Thoracic aorta (tissue), 2 donors: ENCODE data around the gene EHD2. TPM values are rescaled to one million over a fixed set of nuclear protein-coding genes. Genes with fewer than 3 reads are reported as not detected.
A peak's percentile ranks its signal among the peaks of the same experiment; 100 is the strongest.
"Not testable (repeated sequence)": the region's sequence is repeated elsewhere in the genome, so short reads cannot be mapped to it uniquely, and the experiment has no call there.

ENCODE experiments used
- ATAC-seq: fragments of 150-250 bp; one replicate; pipeline ENCODE4 v1.8.0; 2017; ENCODE audit warnings: low read depth; ENCODE audit not compliant: insufficient number of reproducible peaks, low FRiP score
- DNase-seq: peaks from one replicate; pipeline ENCODE4 v3.0.0-alpha.2; 2020; ENCODE audit warnings: low spot score
- H3K27ac ChIP-seq, 2 donors: fragments of 200-600 bp; sonication (generic); 1 replicate in 1 of 2; 2 replicates in 1 of 2; pipeline ENCODE4 v1.5.1; 2016; ENCODE audit warnings: mild to moderate bottlenecking in 2 of 2, moderate library complexity in 2 of 2
- H3K27me3 ChIP-seq: fragments of 200-600 bp; sonication (generic); replicated peaks from 2 replicates; pipeline ENCODE4 v1.6.0; 2016; ENCODE audit warnings: mild to moderate bottlenecking; ENCODE audit not compliant: insufficient read depth
- H3K36me3 ChIP-seq: fragments of 200-600 bp; sonication (generic); one replicate; pipeline ENCODE4 v1.5.1; 2016
- H3K4me1 ChIP-seq, 2 donors: fragments of 200-600 bp; sonication (generic); 1 replicate in 1 of 2; 2 replicates in 1 of 2; pipeline versions ENCODE4 v1.5.1 to v1.6.0; 2016; ENCODE audit warnings: low read depth in 2 of 2, mild to moderate bottlenecking in 1 of 2; ENCODE audit not compliant: control insufficient read depth in 1 of 2
- H3K4me3 ChIP-seq: fragments of 200-600 bp; sonication (generic); 2 replicates; pipeline ENCODE4 v1.5.1; 2016; ENCODE audit warnings: mild to moderate bottlenecking
- H3K9me3 ChIP-seq: fragments of 200-600 bp; sonication (generic); 2 replicates; pipeline ENCODE4 v1.5.1; 2016
- CTCF ChIP-seq: fragments of 200-600 bp; sonication (generic); IDR thresholded peaks from one replicate; pipeline ENCODE4 v1.5.1; 2019; ENCODE audit warnings: antibody characterized with exemption
- total RNA-seq, 2 donors: library from RNA; depleted of rRNA; stranded (reverse); fragments of >200 nt; gene quantifications; one replicate each; pipeline versions ENCODE4 v1.1.0 to v1.2.3, GENCODE V29; 2016

The EHD2 gene
- total RNA-seq, 2 donors from 2014 or later, result 141 to 195 TPM

- DNase-seq, result no peak
- Histone ChIP-seq H3K36me3 (peaks cover 21% of the 10 kb centered on the region), H3K4me1 (no peaks in the 10 kb centered on the region), H3K4me3 (no peak overlapping the region), H3K9me3 (no peaks in the 10 kb centered on the region), H3K27me3 (no peaks in the 10 kb centered on the region), H3K27ac (no peak overlapping the region)
- no peak for TF ChIP-seq CTCF
- ATAC-seq, result no peak
Observed at GRCh38 chr19:47761566-47761965, 48.3 kb downstream of the EHD2 start.

GRCh38 chr19:47762151-47762550, 48.9 kb downstream of the EHD2 start:
- Histone ChIP-seq H3K27me3 (no peaks in the 10 kb centered on the region), H3K4me3 (no peak overlapping the region), H3K36me3 (peaks cover 15% of the 10 kb centered on the region), H3K4me1 (no peaks in the 10 kb centered on the region), H3K27ac (no peak overlapping the region), H3K9me3 (no peaks in the 10 kb centered on the region)
- TF ChIP-seq CTCF, result no peak
- ATAC-seq (no peak), DNase-seq (no peak)

- Histone ChIP-seq H3K27me3 (no peaks in the 10 kb centered on the region), H3K4me3 (no peak overlapping the region), H3K4me1 (no peaks in the 10 kb centered on the region), H3K36me3 (peaks cover 10% of the 10 kb centered on the region), H3K27ac (no peak overlapping the region), H3K9me3 (no peaks in the 10 kb centered on the region)
- ATAC-seq (no peak), DNase-seq (no peak)
- TF ChIP-seq CTCF, result no peak
Observed at GRCh38 chr19:47762615-47763308, 49.5 kb downstream of the EHD2 start.

- H3K27me3 ChIP-seq, H3K4me1 ChIP-seq, DNase-seq, H3K27ac ChIP-seq, H3K36me3 ChIP-seq, ATAC-seq, H3K9me3 ChIP-seq, H3K4me3 ChIP-seq: not testable (repeated sequence)
Observed at GRCh38 chr19:47764705-47765104, 51.5 kb downstream of the EHD2 start.

GRCh38 chr19:47765523-47766358, 52.5 kb downstream of the EHD2 start:
- H3K27ac ChIP-seq, result no peak overlapping the region
- no peaks in the 10 kb centered on the region for H3K9me3 ChIP-seq
- H3K4me3 ChIP-seq, result no peak overlapping the region
- no peaks in the 10 kb centered on the region for H3K27me3 ChIP-seq
- no peaks in the 10 kb centered on the region for H3K4me1 ChIP-seq
- H3K36me3 ChIP-seq, result no peaks in the 10 kb centered on the region
- DNase-seq, result no peak
- TF ChIP-seq CTCF, result peak; percentile 79
- ATAC-seq, result no peak
